HPDE6-E6E7 (cell line): ENCODE measurements around the gene AGAP1.

Experiments used
- DNase-seq: peaks from one replicate; pipeline ENCODE4 v3.0.0; 2011; ENCODE audit warnings: missing footprints; ENCODE audit errors: extremely low spot score

The AGAP1 gene

DNA sequence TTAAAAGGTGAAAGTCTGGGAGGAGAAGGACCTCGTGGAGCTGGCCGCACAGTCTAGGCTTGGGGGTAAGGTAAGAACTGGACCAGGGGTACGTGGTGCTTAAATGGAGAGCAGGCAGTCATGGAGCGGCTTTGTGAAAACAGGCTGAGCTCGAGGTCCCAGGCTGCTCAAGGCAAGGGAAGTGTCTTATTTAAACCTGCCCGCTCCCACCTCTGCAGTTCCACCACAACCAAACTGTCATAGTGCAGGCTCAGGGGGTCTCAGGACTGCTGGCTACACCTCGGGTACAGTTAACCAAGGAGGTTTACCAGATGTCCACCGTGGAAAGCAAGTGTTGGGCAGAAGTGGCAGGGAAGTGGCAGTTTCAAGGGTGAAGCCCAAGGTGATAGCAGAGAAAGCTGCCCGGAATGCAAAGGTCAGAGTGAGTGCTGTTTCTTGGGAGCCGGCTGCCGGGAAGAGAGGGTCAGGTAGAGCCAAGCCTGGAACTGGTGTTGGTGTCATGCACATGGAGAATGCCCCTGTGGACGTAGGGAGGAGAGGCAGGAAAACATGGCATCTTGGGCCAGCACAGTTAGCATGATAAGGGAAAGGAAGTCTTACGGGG is 471.0 kb downstream of the AGAP1 start:
- no peak for DNase-seq

GRCh38 chr2:235966396-235966795 is 472.6 kb downstream of the AGAP1 start:
- no peak for DNase-seq

GRCh38 chr2:235966932-235967757 is 473.3 kb downstream of the AGAP1 start:
- no peak for DNase-seq

GRCh38 chr2:235968155-235968554 is 474.3 kb downstream of the AGAP1 start:
- no peak for DNase-seq

GRCh38 chr2:235968616-235969324 is 474.9 kb downstream of the AGAP1 start:
- DNase-seq, result no peak

- no peak for DNase-seq
Observed at GRCh38 chr2:235970204-235971040, 476.6 kb downstream of the AGAP1 start.

GRCh38 chr2:235976516-235976915 is 482.7 kb downstream of the AGAP1 start:
- DNase-seq, result no peak

DNA sequence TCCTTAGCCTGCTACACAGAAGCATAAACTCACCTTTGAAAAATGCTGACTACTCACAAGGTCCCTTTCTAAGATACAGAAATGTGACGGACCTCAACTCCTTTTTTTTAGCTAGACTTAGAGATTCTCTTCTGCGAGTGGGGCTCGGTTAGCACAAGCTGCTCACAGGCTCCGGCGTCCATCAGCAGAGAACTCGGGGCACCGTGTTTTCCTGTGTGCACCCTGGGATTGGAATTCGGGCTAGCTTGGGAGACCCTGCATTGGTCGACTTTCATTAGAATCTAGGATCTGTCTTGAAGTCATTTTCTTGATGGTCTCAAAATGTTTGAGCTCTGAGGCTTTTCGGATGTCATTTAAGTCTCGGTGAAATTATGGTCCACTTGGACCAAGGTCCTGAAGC is 483.1 kb downstream of the AGAP1 start:
- no peak for DNase-seq

DNA sequence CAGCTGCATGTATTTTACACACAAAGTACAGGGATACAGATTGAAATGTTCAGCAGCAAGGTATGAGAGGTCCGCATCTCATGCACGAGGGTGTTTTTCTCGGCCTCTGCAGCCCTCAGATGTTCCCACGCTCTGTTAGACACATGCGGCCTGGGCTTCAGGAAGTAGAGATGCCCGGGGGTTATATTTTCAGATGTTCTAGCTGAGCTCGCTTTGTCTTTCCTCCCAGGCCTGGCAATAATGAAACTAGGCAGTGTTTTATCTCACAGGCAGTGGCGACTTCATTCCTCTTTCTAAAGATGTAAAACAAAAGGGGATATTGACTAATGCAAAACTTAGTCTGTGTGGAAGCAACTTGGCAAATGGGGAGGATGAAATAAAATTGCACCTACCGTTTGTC is 483.6 kb downstream of the AGAP1 start:
- DNase-seq, result no peak

DNA sequence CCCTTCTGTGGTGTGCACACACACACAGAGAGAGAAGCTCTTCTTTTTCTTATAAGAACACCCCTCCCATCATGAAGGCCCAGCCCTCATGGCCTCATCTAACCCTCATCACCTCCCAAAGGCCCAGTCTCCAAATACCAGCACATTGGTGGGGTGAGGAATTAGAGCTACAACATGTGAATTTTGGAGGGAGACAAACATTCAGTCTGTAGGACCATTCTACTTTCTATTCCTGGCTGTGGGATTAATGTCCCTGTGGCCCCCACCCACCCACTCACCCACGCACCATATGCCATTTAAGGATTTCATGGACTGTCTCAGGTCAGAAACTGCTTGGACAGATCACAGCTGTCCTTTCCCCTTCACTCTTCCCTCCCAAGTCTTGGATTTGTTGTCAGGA is 484.2 kb downstream of the AGAP1 start:
- DNase-seq, result no peak

DNA sequence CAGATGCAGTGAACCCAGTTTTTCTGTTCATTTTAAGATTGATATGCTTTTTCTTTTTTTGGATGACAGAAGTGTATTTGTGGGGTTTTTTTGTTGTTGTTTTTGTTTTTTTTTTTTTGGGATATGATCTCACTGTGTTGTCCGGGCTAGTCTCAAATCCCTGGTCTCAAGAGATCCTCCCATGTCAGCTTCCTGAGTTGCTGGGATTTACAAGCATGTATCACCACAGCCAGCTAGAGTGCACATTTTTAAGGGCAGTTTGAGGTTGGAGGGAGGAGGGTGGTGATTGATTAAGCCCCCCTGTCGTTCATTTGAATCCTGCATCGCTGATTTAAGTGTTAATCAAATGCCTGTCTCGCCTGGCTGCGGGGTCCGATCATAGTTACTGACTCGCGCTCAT is 485.2 kb downstream of the AGAP1 start:
- no peak for DNase-seq

DNA sequence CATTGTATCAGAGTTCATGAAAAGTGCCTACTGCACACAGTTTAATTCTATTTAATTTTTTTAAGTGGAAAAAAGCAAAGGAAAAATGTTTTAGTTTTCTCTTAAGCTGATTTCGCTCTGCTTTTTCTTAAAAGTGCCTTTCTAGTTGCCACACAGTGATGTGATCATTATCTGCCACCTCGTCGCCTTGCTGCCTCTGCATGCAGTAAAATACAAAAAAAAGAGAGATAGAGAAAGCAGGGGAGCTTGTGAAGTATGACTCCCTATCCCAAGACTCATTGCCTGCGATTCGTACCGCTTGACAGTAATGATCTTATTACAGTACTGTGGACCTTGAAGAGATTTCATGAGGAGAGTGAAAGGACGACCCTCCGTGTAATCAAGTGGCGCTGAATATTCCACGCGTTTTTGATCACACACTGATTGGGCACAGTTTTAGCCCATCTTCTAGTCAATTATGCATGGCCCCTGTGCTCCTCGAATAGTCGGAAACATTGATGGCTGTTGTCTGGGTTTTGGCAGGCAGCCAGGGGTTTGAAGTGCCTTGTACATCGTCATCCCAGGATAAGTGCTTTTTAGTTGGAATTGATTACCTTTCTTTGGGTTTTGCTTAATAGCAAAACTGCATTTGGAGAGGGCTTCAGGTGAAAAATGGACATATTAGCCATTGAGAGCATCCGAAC is 486.1 kb downstream of the AGAP1 start:
- DNase-seq, result no peak

DNA sequence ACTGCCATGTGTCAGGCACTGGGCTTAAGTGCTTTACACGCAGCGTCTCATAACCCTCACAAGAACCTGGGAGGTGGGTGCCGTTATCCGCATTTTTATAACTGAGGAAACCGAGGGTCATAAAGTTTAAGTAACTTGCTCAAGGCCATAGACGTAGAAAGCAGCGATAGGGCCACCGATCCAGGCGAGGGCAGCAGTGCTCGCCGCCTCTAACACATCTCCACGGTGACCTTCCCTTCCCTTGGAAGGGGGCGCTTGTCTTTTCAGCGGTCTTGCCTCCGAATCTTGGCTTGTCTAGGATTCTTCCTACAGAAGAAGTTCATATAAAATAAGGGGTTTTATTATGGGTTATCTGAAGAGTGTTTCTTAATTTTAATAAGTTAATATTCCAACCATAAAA is 487.8 kb downstream of the AGAP1 start:
- no peak for DNase-seq

GRCh38 chr2:235983016-235983415 is 489.2 kb downstream of the AGAP1 start:
- DNase-seq, result no peak

GRCh38 chr2:235984552-235984951 is 490.7 kb downstream of the AGAP1 start:
- no peak for DNase-seq

- no peak for DNase-seq
Observed at GRCh38 chr2:235986361-235986760, 492.5 kb downstream of the AGAP1 start.

DNA sequence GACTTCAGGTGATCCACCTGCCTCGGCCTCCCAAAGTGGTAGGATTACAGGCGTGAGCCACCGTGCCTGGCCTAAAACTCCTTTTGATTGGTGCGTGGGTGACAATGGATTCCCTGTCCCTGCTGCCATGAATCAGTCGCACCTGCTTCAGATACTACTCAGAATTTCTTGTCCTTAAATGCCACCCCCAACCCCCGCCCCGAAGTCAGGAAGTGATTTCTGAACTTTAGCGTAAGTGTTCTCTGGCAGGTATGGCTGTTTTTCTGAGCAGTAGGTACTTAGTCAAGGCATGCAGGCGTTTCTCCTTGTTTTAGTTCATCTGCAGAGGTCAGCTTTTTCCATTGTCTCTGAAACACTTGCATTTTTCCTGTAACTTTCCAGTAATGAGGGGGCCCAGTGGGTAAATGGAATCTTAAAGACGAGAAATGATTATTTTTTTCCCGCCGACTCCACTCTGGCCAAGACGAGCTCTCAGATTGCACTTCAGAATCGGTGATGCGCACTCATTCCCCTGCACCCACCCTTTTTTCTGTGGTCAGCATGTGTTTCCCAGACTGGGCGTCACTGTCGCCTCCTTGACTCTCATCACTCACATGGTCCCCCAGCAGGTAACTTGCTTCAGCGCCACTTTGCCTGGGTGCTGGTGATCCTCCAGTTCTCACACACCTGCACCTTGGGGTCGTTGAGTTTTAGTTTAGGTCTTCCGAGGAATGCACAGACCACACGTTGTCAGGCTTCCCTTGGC is 494.6 kb downstream of the AGAP1 start:
- DNase-seq, result no peak

GRCh38 chr2:235989591-235989990 is 495.7 kb downstream of the AGAP1 start:
- no peak for DNase-seq

DNA sequence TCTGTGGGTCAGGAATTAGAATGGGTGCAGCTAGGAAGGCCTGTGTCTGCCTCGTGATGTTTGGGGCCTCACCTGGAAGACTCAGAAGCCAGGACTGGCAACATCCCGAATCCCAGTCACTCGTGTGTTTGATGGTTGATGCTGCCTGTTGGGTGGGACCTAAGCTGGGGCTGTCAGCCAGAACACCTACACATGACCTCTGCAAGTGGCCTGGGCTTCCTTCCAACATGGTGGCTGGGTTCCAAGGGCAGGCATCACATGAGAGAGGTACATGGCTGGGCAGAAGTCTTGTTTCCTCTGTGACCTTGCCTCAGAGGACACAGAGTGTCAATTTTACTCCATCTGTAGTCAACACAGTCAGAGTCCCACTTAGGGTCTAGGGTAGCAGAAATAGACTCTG is 496.5 kb downstream of the AGAP1 start:
- DNase-seq, result no peak

GRCh38 chr2:235992024-235992423 is 498.2 kb downstream of the AGAP1 start:
- no peak for DNase-seq

DNA sequence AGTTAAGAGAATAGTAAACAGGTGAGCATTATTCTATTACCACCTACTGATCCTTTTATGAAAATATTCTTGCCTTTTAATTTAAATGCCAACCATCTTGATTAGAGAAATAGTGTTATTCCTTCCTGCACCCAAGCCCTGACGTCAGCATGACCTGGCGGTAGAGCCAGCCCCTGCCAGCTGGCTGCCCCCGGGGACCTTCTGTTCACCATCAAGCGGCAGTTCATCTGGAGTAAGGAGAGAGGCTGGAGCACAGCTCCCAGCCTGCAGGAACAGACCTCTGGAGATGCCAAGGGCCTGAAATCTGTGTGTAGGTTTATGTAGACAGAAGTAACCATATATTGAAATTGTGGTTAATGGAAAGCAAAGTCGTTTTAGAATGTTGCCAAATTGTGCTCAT is 502.6 kb downstream of the AGAP1 start:
- no peak for DNase-seq
